Adrenal gland (tissue), 12 donors: ENCODE data around the gene PDXP. TPM values are rescaled to one million over a fixed set of nuclear protein-coding genes. Genes with fewer than 3 reads are reported as not detected.

Experiments
- DNase-seq, 7 donors: peaks; one replicate each; pipeline ENCODE4 v3.0.0-alpha.2; 2019 to 2020
- H3K27ac ChIP-seq, 5 donors: fragments of 200-600 bp; sonication (generic) in 4 of 5; 1 replicate in 3 of 5; 2 replicates in 2 of 5; pipeline versions ENCODE4 v1.5.1 to v1.8.0; 2016 to 2020; ENCODE audit warnings: mild to moderate bottlenecking in 1 of 5
- H3K27me3 ChIP-seq: fragments of 200-600 bp; 2 replicates; pipeline ENCODE4 v1.8.0; 2021
- H3K36me3 ChIP-seq, 2 donors: fragments of 200-600 bp; replicated peaks in 1 of 2; 1 replicate in 1 of 2; 2 replicates in 1 of 2; pipeline versions ENCODE4 v1.5.1 to v1.8.0; 2018 to 2022
- H3K4me1 ChIP-seq, 2 donors: fragments of 200-600 bp; replicated peaks in 1 of 2; 1 replicate in 1 of 2; 2 replicates in 1 of 2; pipeline versions ENCODE4 v1.5.1 to v1.8.0; 2018 to 2021
- H3K4me3 ChIP-seq, 4 donors: fragments of 200-600 bp; sonication (generic) in 3 of 4; one replicate each; pipeline ENCODE4 v1.5.1; 2016 to 2018
- H3K9me3 ChIP-seq, 3 donors: fragments of 200-600 bp; sonication (generic) in 1 of 3; replicated peaks in 1 of 3; 1 replicate in 2 of 3; 2 replicates in 1 of 3; pipeline versions ENCODE4 v1.5.1 to v1.8.0; 2016 to 2021
- CTCF ChIP-seq, 6 experiments: fragments of 450-650 bp in 4 of 6; fragments of 200-600 bp in 2 of 6; sonication (generic) in 1 of 6; IDR thresholded peaks; 1 replicate in 5 of 6; 2 replicates in 1 of 6; pipeline versions ENCODE4 v1.5.1 to v1.8.0; 2016 to 2021; ENCODE audit warnings: antibody characterized with exemption in 6 of 6, mild to moderate bottlenecking in 2 of 6, moderate library complexity in 1 of 6
- POLR2A ChIP-seq, 2 donors: fragments of 450-650 bp; IDR thresholded peaks; one replicate each; pipeline ENCODE4 v1.6.1; 2017; ENCODE audit warnings: antibody characterized with exemption in 2 of 2, mild to moderate bottlenecking in 2 of 2, moderate library complexity in 1 of 2
- WGBS, 4 donors: extraction: QIAGEN DNeasy Blood & Tissue Kit in 2 of 4; methylation state at CpG; one replicate each; pipeline versions ENCODE4 v1.1.5 to v1.1.7; 2013 to 2017; 5-methylcytosine and 5-hydroxymethylcytosine counted together
- intact Hi-C, 2 donors: fragments of 100-400 bp; cut with DNase I; formaldehyde crosslinking; loops; one replicate each; pipeline versions ENCODE4 v1.14.1 to v1.15.0; 2022 to 2023
- polyA plus RNA-seq, 3 donors: library from polyadenylated mRNA; stranded (reverse); fragments of 200-250 nt in 2 of 3; fragments of 350-450 nt in 1 of 3; fragmentation: Illumina TruSeq in 1 of 3; extraction: RNeasy Lipid Tissue Mini Kit (QIAGEN cat#74804) in 1 of 3; gene quantifications; one replicate each; pipeline ENCODE4 v1.2.3, GENCODE V29; 2013 to 2014
- total RNA-seq, 9 donors: library from RNA; depleted of rRNA in 4 of 9; stranded (reverse); fragments of >200 nt in 4 of 9; fragments of 120-200 nt in 1 of 9; fragmentation: NEBNext Ultra II Directional in 1 of 9; extraction: Animal tissue kit (Norgen Biotek cat#: 25700) in 1 of 9; gene quantifications; one replicate each; pipeline versions ENCODE4 v1.1.0 to v1.2.4, GENCODE V29; 2013 to 2023
- donor health status: healthy with polysubstance abuse.
- donor health status: Bipolar disorder and iron deficiency.
- donor health status: DM: yes; HTN: yes; CAD: no.
- donor health status: DM: no; HTN: no; CAD: no.
- donor health status: DM: no; HTN: no; CAD: no.
- donor health status: DM: yes; HTN: yes; CAD: no.

The PDXP gene
- total and polyA plus RNA-seq, 12 donors = 10.0 to 49.7 (median 20.2) TPM

GRCh38 chr22:37659066-37659896, 758 bp downstream of the PDXP start:
- Histone ChIP-seq H3K27me3 (no peaks in the 10 kb centered on the region), H3K4me3 (peak overlapping the region in 3 of 4 donors; percentile 33 to 78 (median 56)), H3K36me3 (no peaks in the 10 kb centered on the region), H3K4me1 (peaks cover 31 to 41% of the 10 kb centered on the region in 2 donors), H3K27ac (peak overlapping the region in 4 of 5 donors; percentile 46 to 89 (median 80)), H3K9me3 (no peaks in the 10 kb centered on the region)
- TF ChIP-seq POLR2A (IDR thresholded peaks at IDR 0.05) = no peak
- no peak for TF ChIP-seq CTCF (IDR thresholded peaks at IDR 0.05)
- WGBS, 4 donors = 1 to 9% (median 4%) methylated on average over 7 to 68 of the region's 68 CpGs
- no peak for DNase-seq
- intact Hi-C loops = no loop called here

- Histone ChIP-seq H3K9me3 (no peaks in the 10 kb centered on the region), H3K36me3 (no peaks in the 10 kb centered on the region), H3K4me3 (peak overlapping the region in 1 of 4 donors; percentile 78), H3K27me3 (no peaks in the 10 kb centered on the region), H3K27ac (peak overlapping the region in 4 of 5 donors; percentile 46 to 89 (median 76)), H3K4me1 (peaks cover 31 to 41% of the 10 kb centered on the region in 2 donors)
- DNase-seq = peak in 1 of 7 donors; percentile 17
- WGBS, 4 donors = 64 to 70% (median 67%) methylated on average over 9 to 14 of the region's 14 CpGs
- TF ChIP-seq CTCF (IDR thresholded peaks at IDR 0.05) = no peak
- TF ChIP-seq POLR2A (IDR thresholded peaks at IDR 0.05) = no peak
- intact Hi-C loops = no loop called here
Measured at GRCh38 chr22:37659897-37660708, 1.6 kb downstream of the PDXP start.

GRCh38 chr22:37660709-37661045, 2.2 kb downstream of the PDXP start:
- TF ChIP-seq POLR2A (IDR thresholded peaks at IDR 0.05) (no peak), CTCF (IDR thresholded peaks at IDR 0.05) (no peak)
- 65 to 76% (median 68%) methylated on average over 2 of the region's 2 CpGs for WGBS, 4 donors
- DNase-seq = no peak
- intact Hi-C loops = no loop called here
- Histone ChIP-seq H3K9me3 (no peaks in the 10 kb centered on the region), H3K4me1 (peaks cover 31 to 41% of the 10 kb centered on the region in 2 donors), H3K27ac (peak overlapping the region in 4 of 5 donors; percentile 45 to 83 (median 76)), H3K27me3 (no peaks in the 10 kb centered on the region), H3K4me3 (no peak overlapping the region), H3K36me3 (peaks cover 0 to 4% of the 10 kb centered on the region in 2 donors)
